ENCODE data around the gene GRK4. TPM values are rescaled to one million over a fixed set of nuclear protein-coding genes. Genes with fewer than 3 reads are reported as not detected.

The GRK4 gene
- total RNA-seq, 1 donor from 2014 or later = 14.9 TPM

GRCh38 chr4:3034231-3034630, 70.9 kb downstream of the GRK4 start:
- no peaks in the 10 kb centered on the region for H3K9me3 Mint-ChIP-seq (ENCODE audit: low read depth)
- no peak overlapping the region for H3K4me3 Mint-ChIP-seq (ENCODE audit: low read depth)
- peaks cover 12% of the 10 kb centered on the region for H3K4me1 Mint-ChIP-seq (ENCODE audit: low read depth)
- TF ChIP-seq CTCF (IDR thresholded peaks at IDR 0.05; ENCODE audit: unreplicated experiment) = no peak
- H3K27me3 Mint-ChIP-seq = peaks cover 19% of the 10 kb centered on the region
- no peaks in the 10 kb centered on the region for H3K36me3 Mint-ChIP-seq (ENCODE audit: insufficient read depth)
- no peak for DNase-seq (ENCODE audit: low spot score, unreplicated experiment)
- no peak overlapping the region for H3K27ac Mint-ChIP-seq

GRCh38 chr4:3035249-3035648, 71.9 kb downstream of the GRK4 start:
- peaks cover 19% of the 10 kb centered on the region for H3K27me3 Mint-ChIP-seq
- H3K4me1 Mint-ChIP-seq (ENCODE audit: low read depth) = peaks cover 12% of the 10 kb centered on the region
- H3K27ac Mint-ChIP-seq = no peak overlapping the region
- no peak overlapping the region for H3K4me3 Mint-ChIP-seq (ENCODE audit: low read depth)
- no peak for TF ChIP-seq CTCF (IDR thresholded peaks at IDR 0.05; ENCODE audit: unreplicated experiment)
- DNase-seq (ENCODE audit: low spot score, unreplicated experiment) = no peak
- H3K9me3 Mint-ChIP-seq (ENCODE audit: low read depth) = no peaks in the 10 kb centered on the region
- no peaks in the 10 kb centered on the region for H3K36me3 Mint-ChIP-seq (ENCODE audit: insufficient read depth)

DNA sequence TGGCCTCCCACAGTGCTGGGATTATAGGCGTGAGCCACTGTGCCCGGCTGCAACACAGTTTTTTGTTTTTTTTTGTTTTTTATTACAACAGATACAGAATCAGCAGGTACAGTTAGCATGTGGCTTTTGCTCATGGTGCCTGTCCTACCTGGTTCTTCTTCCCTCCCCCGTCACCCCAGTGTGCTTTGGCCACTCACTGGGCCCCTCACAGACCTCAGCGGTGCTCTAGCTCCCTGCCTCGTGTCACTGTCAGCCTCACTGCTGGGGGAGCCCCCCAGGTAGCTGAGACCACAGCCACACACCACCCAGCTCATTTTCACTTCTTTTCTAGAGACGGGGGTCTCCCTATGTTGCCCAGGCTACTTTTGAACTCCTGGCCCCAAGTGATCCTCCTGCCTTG, 72.3 kb downstream of the GRK4 start:
- no peak overlapping the region for H3K4me3 Mint-ChIP-seq (ENCODE audit: low read depth)
- H3K9me3 Mint-ChIP-seq (ENCODE audit: low read depth) = no peaks in the 10 kb centered on the region
- DNase-seq (ENCODE audit: low spot score, unreplicated experiment) = no peak
- H3K27ac Mint-ChIP-seq = no peak overlapping the region
- peaks cover 18% of the 10 kb centered on the region for H3K27me3 Mint-ChIP-seq
- H3K36me3 Mint-ChIP-seq (ENCODE audit: insufficient read depth) = no peaks in the 10 kb centered on the region
- TF ChIP-seq CTCF (IDR thresholded peaks at IDR 0.05; ENCODE audit: unreplicated experiment) = no peak
- H3K4me1 Mint-ChIP-seq (ENCODE audit: low read depth) = peaks cover 12% of the 10 kb centered on the region

DNA sequence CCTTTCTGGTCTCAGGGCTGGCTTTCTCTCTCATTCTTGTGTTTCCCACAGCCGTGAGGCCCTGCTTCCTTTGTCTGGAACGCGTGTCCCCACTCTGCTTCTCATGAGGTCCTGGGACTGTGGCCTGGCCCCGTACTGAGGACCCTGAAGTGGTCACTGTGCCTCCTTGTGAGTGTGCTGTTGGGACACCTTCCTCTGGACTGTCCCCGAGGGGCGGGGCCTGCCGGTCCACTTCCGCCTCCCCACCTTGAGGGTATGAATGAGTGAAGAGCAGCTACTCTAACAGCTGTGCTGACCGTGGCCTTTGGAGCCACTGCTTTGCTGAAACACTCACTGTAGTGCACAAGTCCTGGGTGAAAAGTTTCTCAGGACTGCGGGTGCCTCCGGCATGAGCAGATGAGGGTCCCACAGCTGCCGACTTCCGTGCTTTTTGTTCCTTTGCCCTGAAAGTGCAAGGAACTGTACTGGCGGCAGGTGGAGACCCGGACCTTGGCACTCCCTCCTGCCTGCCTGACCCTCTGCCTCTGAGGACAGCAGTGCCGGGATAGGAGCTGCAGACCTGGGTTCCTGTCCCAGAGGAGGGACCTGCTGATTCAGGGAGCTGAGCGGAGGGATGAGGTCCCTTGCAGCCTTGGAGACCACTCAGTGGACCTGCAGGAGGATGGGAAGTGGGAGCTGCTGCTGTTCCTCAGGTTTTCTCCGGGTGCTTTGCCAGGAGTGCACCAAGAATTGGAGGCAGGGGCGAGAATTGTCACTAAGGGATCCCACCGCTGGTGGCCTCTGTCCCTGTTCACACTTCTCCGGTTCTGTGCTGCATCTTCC, 73.0 kb downstream of the GRK4 start:
- TF ChIP-seq CTCF (IDR thresholded peaks at IDR 0.05; ENCODE audit: unreplicated experiment) = no peak
- peaks cover 11% of the 10 kb centered on the region for H3K4me1 Mint-ChIP-seq (ENCODE audit: low read depth)
- no peaks in the 10 kb centered on the region for H3K9me3 Mint-ChIP-seq (ENCODE audit: low read depth)
- no peak overlapping the region for H3K27ac Mint-ChIP-seq
- no peaks in the 10 kb centered on the region for H3K36me3 Mint-ChIP-seq (ENCODE audit: insufficient read depth)
- H3K27me3 Mint-ChIP-seq = peaks cover 13% of the 10 kb centered on the region
- no peak for DNase-seq (ENCODE audit: low spot score, unreplicated experiment)
- H3K4me3 Mint-ChIP-seq (ENCODE audit: low read depth) = no peak overlapping the region

DNA sequence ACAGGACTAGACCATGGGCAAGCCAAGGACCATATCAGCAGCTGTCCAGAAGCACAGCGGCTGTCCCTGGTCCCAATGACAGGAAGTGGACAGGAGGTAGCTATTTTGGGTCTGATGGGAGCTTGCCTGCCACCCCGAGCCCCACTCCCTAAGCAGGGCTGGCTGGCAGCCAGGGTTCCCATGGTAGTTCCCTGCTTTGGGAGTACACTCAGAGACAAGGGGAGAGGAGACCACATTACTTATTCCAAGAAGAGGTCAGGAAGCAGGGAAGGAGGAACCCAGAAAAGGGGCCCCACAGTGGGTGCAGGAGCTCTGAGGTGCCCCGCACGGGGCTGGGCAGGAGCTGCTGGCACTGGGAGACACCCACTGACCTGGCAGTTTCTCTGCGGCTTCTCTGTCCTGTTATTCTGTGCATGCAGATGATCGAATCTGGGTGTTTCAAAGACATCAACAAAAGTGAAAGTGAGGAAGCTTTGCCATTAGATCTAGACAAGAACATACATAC, 74.6 kb downstream of the GRK4 start:
- TF ChIP-seq CTCF (IDR thresholded peaks at IDR 0.05; ENCODE audit: unreplicated experiment) = no peak
- no peak overlapping the region for H3K27ac Mint-ChIP-seq
- no peaks in the 10 kb centered on the region for H3K9me3 Mint-ChIP-seq (ENCODE audit: low read depth)
- no peak for DNase-seq (ENCODE audit: low spot score, unreplicated experiment)
- H3K4me3 Mint-ChIP-seq (ENCODE audit: low read depth) = no peak overlapping the region
- H3K36me3 Mint-ChIP-seq (ENCODE audit: insufficient read depth) = no peaks in the 10 kb centered on the region
- peaks cover 10% of the 10 kb centered on the region for H3K27me3 Mint-ChIP-seq
- peaks cover 10% of the 10 kb centered on the region for H3K4me1 Mint-ChIP-seq (ENCODE audit: low read depth)

All from progenitor cell of endocrine pancreas (in vitro differentiated cells).